ENCODE data around the gene PSME2. TPM values are rescaled to one million over a fixed set of nuclear protein-coding genes. Genes with fewer than 3 reads are reported as not detected.
A peak's percentile ranks its signal among the peaks of the same experiment; 100 is the strongest.

PSME2 gene
- total and polyA plus RNA-seq, 2 of the 13 experiments (the other 11 are each of a cell fraction or from before 2014, with no cell fraction given) = 332 to 716 TPM

- TF ChIP-seq TCF7L2 (IDR thresholded peaks at IDR 0.05; ENCODE audit: low read depth, low read length) (no peak), MXD4 (CRISPR knock-in tag; IDR thresholded peaks at IDR 0.05) (peak; percentile 100), MIER2 (CRISPR knock-in tag; IDR thresholded peaks at IDR 0.05) (peak; percentile 91), BHLHE40 (IDR thresholded peaks at IDR 0.05; ENCODE audit: low read length) (peak; percentile 95), SETDB1 (CRISPR knock-in tag; IDR thresholded peaks at IDR 0.05; ENCODE audit: borderline replicate concordance) (no peak), KMT2B (CRISPR knock-in tag; IDR thresholded peaks at IDR 0.05) (peak; percentile 99), RBM39 (IDR thresholded peaks at IDR 0.05; ENCODE audit: low read depth, low read length, poor library complexity, severe bottlenecking) (peak; percentile 98), ZHX2 (IDR thresholded peaks at IDR 0.05; ENCODE audit: low read depth) (peak; percentile 96), ZHX2 (CRISPR knock-in tag; IDR thresholded peaks at IDR 0.05; ENCODE audit: borderline replicate concordance) (0 out of 2 replicates have a peak, but pooled peaks have one; percentile 71), ZBTB44 (CRISPR knock-in tag; IDR thresholded peaks at IDR 0.05) (peak; percentile 94), ZNF572 (CRISPR knock-in tag; IDR thresholded peaks at IDR 0.05) (peak; percentile 89; the same call in 1 of the 2 replicates)
Observed at GRCh38 chr14:24188251-24189058, 42.0 kb upstream of the PSME2 start, which contains the start of gene IPO4 (continued).
